Suppressor macrophage treated with lipopolysaccharide for 4 hours (primary cell): ENCODE measurements around the gene SCGN.

Source experiments
- DNase-seq: peaks from one replicate; pipeline ENCODE4 v3.0.0-alpha.2; 2020

SCGN gene

GRCh38 chr6:25691894-25692293, 39.9 kb downstream of the SCGN start:
- DNase-seq = no peak

GRCh38 chr6:25692472-25692871, 40.5 kb downstream of the SCGN start:
- no peak for DNase-seq

DNA sequence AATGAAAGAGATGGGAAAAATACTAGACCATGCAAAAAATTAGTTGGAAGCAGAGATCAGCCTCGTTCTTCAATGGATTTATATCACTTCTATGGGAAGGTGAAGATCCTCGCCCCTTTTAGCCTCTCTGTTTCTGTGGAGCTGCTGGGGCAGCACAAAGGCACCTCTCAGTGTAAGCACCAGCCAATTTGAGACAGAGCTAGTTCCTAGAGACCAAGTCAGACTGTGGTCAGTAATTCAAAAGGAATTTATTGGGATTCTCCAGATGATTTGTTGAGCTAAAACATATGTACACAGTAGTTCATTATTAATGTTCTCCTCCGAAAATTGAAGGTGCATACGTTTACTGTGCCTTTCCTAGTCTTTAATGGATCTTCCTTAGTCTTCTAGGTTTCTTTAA, 42.4 kb downstream of the SCGN start:
- no peak for DNase-seq

GRCh38 chr6:25695671-25696070, 43.7 kb downstream of the SCGN start:
- DNase-seq = no peak

GRCh38 chr6:25697537-25698340, 45.7 kb downstream of the SCGN start:
- peak; percentile 67 for DNase-seq

DNA sequence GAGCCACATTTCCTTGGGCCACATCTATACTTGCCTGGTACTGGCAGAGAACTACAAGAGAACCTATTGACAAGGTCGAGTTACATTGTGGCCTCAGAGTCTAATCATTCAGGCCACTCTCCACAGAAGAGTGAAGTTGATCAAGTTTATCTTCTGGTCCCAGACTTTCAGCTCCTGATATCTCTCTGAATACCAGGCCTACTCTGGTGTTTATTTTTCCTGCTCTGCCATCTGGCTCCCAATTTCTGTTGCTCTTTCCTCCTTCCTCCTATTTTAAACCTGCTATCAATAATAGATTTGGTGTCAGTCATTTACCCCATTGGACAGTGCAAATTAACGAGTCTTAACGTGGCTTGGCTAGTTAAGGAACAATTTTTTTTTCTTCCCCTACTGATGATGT, 46.6 kb downstream of the SCGN start:
- no peak for DNase-seq

DNA sequence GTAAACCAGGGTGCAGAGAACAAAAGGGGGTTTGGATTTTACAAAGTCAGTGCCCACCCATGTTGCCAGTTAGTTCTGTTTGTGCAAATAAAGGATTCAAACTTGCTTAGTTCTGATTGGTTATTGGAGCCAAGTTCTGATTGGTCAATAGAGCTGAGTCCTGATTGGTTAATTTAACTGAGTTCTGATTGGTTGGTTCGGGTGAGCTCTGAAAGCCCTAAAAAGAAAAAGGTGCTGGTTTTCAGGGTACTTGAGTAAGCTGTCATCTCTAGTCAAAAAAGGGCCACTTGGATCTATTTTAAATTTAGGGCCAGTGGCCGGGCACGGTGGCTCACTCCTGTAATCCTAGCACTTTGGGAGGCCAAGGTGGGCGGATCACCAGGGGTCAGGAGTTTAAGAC, 47.6 kb downstream of the SCGN start:
- no peak for DNase-seq

DNA sequence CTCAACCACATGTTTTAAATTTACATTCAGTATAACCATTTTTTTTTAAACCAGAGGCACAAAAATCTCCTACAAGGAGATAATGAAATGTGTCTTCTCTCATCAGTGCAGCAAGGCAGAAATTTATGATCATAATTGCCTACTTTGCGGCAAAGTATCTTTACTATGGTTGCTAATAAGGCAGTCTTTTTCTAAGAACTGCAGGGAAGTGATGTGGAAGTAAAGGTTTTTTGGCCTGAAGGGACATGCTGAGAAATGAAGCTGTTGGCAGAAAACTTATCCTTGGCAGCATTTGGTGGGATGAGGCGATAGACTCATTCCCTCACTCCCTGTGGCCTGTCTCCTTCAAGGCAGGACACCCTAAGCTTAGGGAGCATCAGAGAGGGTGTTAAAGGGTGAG, 48.7 kb downstream of the SCGN start:
- DNase-seq = no peak

GRCh38 chr6:25701807-25702206, 49.8 kb downstream of the SCGN start:
- DNase-seq = no peak

- no peak for DNase-seq
Measured at GRCh38 chr6:25703005-25703404, 51.0 kb downstream of the SCGN start.

GRCh38 chr6:25704001-25704400, 52.0 kb downstream of the SCGN start:
- no peak for DNase-seq

DNA sequence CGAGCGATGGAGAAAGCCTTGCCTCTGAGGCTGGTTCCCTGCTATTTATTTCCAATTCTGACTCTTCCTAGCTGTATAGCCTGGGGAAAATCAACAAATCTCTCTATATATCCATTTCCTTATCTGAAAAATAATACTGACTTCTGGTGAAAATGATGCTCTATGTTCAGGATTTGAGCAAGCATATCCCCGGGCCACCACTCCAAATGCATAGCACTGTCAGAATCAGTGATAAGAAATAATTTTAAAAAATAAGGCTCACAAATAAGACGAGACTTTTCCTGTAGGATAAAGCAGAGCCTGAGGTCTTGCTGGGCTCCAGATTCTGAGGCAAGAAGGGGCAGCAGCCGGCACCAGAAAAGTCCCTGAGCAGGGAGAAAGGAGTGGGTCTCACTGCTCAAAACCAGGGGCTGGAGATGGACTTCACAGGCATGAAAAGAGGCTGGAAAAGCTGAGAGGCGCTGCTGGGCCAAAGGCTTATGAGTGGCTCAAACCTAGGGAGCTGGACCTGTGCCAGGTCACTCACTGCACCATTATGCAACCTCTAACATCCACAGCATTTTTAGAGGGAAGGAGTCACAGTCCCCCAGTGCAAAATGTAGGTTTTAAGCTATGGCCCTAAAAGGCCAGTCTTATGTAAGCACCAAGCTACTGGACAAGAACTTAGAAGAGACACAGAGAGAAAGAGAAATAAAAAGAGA, 54.4 kb downstream of the SCGN start:
- peak; percentile 8 for DNase-seq

- no peak for DNase-seq
Measured at GRCh38 chr6:25709761-25710160, 57.7 kb downstream of the SCGN start.

GRCh38 chr6:25710287-25710686, 58.3 kb downstream of the SCGN start:
- no peak for DNase-seq

DNA sequence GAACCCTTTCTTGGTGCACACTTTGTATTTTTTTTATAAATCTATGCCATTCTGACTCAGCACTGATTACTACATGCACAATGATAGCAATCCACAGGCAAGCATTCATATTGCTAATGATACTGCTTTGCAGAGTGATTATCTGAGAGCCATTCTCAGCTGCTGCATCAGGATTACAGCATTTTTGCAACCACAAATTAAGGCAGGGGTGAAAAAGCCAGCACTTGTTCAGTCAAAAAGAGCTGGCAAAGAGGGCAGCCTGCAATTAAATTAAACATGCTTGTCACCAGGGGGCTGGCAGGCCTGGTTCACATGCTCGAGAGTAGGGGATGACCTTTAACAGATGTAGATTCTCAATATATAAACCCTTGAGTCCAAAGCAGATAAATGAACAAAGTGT, 61.8 kb downstream of the SCGN start:
- no peak for DNase-seq

DNA sequence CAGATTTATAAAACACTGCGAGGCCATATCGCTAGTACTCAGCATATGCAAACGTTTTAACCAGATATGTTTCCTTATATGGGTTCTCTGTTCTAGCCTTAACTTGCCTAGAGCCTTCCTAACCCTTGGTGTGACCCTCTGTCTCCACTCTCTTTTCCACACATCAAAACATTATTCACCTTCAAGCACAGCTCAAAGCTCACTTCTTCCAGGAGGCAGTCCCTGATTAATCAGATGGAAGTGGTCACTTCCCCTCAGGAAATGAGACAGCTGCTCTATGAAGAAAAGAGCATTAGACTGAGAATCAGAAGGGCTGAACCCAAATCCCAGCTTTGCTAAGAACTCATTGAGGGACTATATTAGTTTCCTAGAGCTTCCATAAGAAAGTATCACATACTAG, 62.8 kb downstream of the SCGN start:
- DNase-seq = peak; percentile 10

DNA sequence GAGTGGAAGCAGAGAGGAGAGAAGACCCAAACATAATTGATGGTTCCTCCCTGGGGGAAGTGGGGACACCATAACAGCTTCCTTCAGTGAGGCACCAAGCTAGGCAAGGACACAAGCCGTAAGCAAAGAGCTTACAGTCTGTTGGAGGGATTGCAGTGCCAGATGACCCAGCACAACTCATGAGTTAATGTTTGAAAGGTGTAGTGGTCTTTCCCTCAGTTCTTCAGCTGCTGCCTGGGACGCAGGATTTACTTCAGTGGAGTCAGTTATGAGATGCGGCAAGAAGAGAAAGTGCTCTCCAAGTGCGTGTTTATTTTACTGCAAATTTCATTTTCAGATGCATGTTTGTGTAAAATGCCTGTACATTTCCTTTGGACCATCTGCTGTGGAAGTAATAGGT, 63.8 kb downstream of the SCGN start:
- no peak for DNase-seq

GRCh38 chr6:25717866-25718740, 66.1 kb downstream of the SCGN start:
- peak; percentile 44 for DNase-seq

- DNase-seq = no peak
Measured at GRCh38 chr6:25726122-25726911, 74.3 kb downstream of the SCGN start.

- no peak for DNase-seq
Measured at GRCh38 chr6:25727028-25727427, 75.0 kb downstream of the SCGN start.

DNA sequence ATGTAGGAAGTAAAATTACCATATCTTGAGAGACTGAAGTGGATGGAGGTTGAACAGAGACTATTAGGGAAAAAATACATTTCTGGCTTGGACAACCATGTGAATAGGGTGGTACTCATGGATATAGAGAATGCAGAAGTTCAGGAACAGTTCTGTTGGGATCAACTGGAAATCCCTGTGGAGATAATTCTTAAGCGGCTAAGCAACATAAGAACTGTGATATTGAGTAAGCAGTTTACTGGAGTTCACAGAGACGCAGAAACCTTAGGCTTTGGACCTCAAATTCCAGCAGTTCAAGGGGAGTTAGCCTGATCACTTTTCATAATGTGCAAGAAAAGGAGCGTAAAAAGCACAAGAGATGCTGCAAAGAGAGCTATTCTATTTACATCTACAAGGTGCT, 78.9 kb downstream of the SCGN start:
- DNase-seq = no peak

GRCh38 chr6:25731721-25732120, 79.7 kb downstream of the SCGN start:
- no peak for DNase-seq
